Kidney glomerular epithelial cell (primary cell): ENCODE measurements around the gene GXYLT2.
"Not testable (repeated sequence)": the region's sequence is repeated elsewhere in the genome, so short reads cannot be mapped to it uniquely, and the experiment has no call there.

ENCODE experiments used
- DNase-seq: peaks from one replicate; lab custom pipeline; 2025; lab: John Stamatoyannopoulos, UW

Gene GXYLT2

DNA sequence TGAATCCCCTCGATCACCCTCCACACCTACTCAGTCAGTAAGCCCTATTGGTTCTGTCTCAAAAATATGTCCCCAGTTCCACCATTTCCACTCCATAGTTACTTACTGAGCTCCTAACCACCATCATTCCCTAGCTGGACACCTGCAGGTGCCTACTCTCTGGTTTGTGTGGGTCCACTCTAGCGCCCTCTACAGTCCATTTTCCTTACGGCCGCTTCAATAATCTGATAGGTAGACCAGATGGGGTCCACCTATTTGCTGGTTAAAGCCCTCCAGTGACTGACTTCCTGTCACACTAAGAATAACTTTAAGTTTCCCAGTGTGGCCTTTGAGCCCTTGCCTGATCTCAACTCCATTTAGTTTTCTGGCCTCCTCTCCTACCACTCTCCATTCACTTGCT lies 5.0 kb downstream of the GXYLT2 start:
- no peak for DNase-seq

DNA sequence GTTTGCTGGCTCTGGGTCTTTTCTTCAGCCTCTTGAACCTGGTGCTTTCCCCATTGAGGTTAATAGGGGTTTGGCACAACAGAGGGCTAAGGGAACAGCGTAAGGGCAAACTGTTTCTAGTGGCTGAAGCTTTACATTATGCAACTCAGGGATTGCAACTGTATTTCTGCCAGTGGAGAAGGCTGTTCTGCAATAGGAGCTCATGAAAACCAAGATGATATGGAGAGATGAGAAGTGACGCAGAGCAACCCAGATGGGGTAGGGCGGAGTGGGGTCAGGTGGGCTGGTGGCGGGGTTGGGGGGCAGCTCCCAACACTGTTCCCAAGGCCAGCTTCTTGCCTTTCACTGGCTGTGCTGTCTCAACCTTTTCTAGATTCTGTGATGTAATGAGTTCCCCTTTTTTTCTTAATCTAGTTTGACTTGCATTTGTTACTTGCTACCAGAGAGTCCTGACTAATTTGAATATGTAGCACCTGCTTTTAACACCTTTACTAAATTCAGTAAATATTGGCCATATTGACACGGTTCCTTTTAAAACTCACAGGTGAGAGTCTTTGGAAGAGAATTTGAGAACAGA lies 7.2 kb downstream of the GXYLT2 start:
- DNase-seq = no peak

DNA sequence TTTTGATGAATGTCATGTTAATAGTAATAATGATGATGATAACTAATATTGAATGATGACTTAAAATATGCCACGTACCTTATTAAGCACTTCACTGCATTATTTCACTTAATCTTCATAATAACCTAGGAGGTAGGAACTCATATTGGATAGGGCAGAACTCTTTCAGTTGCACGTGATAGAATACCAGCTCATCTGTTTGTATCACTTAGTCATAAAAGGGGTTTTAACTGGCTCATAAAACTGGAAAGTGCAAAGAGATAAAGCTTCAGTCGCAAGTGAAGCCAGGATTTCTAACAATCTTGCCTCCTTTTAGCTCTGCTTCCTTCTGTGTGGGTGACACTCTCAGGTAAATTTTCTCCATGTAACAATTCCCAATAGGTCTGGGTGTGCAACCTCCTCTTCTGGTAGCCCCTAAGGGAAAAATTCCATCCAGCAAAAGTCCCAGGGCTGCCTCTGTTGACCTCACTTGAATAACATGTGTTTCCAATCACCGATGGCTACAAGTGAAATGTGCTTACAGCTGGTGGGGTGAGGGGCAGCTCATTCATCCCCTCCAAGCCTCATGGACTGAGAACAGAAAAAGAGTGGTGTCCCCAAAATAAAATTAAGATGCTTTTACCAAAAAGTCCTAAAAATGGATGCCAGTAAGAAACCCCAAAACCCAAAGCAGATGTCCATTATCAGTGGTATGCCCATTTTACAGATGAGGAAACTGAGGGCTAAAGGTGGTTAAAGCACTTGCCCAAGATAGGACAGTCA lies 9.3 kb downstream of the GXYLT2 start:
- DNase-seq = no peak

DNA sequence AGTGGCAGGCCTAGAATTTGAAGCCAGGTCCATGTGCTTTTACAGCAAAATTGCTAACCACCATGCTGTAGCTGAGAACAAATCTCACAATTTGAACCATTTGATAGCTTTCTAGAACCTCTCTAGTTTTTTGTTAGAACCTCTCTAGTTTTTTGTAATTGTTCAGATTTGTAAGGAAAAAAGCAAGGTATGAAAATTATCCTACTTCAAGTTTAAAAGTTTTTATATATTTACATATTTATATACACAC lies 9.8 kb downstream of the GXYLT2 start:
- DNase-seq = no peak

DNA sequence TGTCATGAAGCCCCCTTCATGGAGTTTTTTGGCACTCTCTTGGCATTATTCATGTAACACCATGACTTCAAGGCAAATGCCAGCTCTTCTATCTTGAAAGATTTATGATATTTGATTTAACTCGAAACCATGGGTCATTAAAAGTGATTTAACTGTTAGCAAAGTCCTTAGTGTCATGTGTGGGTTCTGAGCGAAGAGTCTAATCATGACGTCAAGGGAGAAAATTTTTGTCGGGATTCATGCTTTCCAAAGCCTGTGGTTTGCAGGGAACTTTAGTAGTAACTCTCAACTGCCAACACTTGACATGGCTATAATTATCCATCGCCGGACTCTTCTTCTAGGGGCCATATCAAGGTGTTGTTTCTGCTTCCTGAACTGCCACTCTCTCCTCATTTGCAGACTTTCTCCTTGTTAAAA lies 11.5 kb downstream of the GXYLT2 start:
- no peak for DNase-seq

DNA sequence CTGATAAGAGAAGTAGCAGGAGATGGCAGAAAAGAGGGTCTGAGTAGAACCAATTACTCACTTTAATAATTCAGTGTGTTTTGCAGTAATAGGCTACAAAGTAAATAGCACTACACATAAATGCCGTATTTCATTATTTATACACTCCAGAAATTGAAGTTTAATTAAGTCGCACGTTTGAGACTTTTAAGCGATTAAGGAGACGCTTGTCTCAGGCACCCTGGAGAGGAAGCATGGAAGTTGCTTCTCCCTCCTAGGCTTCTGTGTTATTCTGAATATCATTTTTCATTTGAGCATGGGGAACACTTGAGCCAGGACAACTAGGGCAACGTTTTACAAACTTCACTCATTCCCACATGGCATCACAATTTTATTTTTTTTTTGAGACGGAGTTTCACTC lies 12.2 kb downstream of the GXYLT2 start:
- DNase-seq = no peak

DNA sequence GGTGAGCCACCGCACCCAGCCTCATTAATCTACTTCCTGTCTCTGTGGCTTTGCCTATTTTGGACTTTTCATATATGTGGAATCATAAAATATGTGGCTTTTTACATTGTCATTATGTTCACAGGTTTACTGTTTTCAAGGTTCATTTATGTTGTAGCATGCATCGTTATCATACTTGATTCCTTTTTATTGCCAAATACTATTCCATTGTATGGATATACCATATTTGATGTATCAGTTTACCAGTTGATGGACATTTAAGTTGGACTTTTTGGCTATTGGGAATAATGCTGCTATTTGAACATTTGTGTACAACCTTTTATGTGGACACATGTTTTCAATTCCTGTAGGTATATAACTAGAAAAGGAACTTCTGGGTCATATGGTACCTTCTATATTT lies 14.0 kb downstream of the GXYLT2 start:
- DNase-seq = no peak

DNA sequence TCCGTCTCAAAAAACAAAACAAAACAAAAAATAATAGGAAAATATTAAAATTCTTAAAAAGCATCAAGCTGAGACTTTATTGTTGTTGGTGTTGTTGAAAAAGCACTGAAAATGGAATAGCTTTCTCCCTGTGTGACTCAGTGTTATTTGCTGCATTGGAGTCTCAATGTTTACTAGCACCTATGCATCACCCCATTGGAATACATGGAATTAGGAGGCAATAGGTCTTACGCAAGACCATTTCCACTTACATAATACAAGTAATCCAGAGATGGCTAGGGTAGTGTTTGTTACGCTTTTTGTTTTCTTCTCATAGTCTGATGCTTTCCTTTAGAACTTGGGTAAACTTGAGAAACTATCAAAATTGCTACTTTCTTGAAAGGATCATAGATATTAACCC lies 15.2 kb downstream of the GXYLT2 start:
- peak; percentile 14 for DNase-seq

DNA sequence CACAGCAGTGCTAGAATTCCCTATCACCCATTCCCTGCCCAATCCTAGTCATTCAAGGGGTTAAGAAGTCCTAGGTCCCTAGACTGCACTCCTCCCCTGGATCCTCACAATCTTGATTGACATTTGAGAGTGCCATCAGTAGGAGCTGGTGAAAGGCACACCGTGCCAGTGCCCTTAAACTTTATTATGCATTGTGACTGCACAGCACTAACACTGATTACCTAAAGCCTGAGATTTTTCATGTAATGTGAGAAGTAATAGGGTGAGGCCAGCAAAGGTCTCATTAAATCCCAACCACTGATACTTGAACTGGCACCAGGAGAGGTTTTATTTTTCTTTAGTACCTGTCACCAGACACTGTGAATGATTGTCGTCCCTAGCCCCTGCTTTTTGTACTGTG lies 16.3 kb downstream of the GXYLT2 start:
- no peak for DNase-seq

DNA sequence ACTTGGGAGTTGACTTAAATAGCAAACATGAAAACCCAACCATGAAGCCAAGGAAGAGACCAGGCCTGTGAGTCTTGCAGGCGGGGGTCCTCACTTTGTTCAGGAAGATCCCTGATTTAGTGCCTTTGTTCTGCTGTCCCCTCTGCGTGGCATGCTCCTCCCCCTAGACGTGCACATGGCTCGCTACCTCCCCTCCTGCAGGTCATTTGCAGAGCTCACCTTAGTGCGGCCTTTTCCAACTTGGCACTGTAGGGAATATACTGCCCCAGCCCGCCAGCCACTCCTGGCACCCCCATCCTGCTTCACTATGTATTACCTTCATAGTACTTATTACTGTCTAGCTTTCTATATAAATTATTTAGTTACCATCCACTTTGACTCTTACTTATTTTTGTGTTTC lies 18.3 kb downstream of the GXYLT2 start:
- DNase-seq = no peak

DNA sequence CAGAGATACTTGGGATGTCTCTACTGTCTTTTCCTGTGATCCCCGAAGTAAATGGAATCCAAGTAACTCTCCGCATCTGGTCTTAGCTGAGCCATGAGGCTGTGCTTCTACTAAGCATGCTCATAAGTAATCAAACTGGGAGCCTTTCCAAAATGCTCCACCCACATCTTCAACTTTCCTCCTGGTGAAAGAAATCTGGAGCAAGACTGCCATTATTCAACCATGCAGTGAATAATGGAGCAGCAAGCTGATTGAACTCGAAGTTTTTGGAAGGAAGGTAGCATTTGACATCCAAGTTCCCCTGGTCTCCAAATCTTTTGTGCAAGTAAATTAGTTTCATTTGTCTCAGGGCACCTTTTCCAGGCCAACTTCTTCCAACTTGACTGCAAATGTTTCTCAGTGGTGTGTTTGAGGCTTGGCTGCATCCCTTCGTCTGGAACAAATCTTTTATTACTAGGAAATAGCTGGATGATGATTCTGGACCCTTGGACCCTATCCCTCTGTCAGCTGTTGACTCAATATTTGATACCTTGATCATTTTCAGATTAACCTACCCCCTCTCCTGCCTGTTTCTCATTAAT lies 19.4 kb downstream of the GXYLT2 start:
- peak; percentile 39 for DNase-seq

DNA sequence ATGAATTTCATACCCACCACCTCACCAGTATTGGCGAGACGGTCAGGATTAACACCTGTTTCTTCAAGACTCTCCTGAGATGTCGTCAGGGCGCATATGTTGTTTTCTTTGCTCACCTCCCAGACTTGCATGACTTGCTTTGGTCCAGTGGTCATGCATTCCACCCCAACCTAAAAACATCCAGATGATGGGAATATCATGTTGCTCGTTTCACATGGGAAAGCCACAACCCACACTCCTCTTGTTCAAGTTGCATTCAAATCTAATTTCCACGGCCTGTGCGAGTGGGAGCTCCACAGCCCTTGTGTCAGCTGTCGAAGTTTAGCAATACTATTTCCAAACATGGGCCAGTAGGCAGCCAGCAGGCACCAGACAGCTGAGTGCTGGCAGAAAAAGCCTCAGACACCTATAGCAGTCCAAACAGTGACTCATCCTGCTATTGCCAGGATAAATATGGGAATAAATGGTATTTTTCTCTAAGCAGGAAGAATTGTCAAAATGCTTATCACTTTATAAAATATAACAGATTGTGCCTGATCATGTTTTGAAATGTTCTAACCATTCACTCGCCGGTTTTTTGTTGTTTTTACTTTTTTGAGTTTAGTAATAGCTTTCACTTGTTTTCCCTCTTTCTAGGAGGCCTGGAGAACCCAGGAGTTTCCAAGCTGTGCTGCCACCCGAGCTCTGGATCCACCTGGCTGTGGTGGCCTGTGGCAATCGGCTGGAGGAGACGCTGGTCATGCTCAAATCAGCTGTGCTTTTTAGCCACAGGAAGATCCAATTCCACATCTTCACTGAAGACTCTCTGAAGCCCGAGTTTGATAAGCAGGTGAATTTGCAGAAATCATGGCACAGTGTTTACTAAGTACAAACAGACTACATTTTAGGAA lies 20.1 kb downstream of the GXYLT2 start:
- DNase-seq = peak; percentile 88

DNA sequence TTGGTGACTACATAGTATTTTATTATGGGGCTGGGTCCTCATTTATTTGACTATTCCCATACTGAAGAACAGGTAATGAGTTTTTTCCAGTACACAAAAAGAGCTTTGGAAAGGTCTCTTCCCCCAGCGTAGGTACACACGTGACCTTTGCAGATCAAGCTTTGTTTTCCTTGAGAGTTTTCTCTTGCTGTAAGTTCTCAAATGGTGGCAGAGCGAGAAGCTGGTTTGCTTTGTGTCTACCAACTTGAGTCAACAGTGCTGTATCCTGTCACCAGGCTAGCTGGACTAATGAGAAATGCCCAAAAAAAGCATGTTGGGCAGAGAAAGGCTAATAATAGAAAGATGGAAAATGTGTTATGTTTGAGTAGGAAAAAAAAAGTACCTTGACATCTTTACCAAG lies 21.7 kb downstream of the GXYLT2 start:
- no peak for DNase-seq

DNA sequence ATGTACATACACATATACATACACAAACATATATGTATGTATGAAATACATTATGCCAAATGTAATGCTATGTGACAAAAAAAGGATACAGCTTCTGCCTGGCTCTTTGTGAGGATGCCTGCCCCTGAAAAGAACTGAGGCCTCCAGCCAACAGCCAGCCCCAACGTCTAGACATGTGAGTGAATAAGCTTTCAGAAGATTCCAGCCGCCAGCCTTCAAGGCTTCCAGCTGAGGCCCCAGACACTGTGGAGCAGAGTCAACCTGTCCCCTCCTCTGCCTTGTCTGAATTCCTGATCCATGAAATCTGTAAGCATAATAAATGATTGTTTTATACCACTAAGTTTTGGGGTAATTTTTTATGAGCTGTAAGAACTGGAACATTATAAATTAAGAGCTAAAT lies 24.7 kb downstream of the GXYLT2 start:
- no peak for DNase-seq

DNA sequence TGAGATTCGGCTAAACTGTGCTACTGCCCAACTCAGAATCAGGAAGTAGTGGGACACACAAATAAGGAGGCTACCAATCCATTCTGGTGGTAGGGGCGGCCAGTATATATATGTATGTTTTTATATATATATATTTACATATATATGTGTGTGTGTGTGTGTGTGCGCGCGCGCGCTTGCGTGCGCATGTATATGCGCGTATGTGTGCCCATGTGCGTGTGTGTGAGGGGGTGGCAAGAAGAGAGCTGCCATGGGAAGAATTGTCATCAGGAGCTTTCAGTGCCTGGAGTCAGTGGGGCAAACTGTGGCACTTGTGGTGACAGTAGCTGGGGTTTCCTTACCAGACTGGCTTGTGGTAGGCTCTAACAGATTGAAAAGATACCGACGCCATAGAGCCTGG lies 26.5 kb downstream of the GXYLT2 start:
- no peak for DNase-seq

DNA sequence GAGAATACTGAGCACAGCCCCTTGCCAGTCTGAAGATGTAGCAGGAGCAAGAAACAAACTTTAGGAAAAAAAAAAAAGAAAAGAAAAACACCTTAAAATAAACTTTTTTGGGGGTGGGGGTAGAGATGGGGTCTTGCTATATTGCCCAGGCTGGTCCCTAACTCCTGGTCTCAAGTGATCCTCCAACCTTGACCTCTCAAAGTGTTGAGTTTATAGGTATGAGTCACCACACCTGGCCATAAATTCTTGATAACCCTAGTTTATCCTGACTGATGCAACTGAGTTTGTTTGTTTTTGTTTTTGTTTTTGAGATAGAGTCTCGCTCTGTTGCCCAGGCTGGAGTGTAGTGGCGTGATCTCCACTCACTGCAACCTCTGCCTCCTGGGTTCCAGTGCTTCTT lies 28.4 kb downstream of the GXYLT2 start:
- DNase-seq = no peak

DNA sequence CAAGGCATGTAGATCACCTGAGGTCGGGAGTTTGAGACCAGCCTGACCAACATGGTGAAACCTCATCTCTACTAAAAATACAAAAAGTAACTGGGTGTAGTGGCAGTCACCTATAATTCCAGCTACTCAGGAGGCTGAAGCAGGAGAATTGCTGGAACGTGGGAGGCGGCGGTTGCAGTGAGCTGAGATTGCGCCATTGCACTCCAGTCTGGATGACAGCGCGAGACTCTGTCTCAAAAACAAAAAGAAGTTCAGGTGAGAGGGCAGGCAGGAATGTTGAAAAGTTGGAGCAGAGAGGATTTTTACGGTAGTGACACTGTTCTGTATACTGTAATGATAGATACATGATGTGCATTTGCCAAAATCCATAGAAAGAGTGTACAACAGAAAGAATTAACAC lies 31.7 kb downstream of the GXYLT2 start:
- no peak for DNase-seq

DNA sequence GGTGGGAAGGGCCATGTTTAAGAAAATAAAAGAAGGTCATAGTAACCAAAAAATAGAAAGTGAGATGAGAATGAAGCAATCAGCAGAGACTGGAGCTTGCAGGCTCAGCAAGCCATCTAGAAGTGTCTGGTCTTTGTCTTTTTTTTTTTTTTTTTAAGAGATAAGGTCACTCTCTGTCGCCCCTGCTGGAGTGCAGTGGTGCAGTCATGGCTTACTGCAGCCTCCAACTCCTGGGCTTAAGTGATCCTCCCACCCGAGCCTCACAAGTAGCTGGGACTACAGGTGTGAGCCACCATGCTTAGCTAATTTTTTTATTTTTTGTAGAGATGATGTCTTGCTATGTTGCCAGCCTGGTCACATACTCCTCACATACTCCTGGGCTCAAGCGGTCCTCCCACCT lies 36.2 kb downstream of the GXYLT2 start:
- no peak for DNase-seq

DNA sequence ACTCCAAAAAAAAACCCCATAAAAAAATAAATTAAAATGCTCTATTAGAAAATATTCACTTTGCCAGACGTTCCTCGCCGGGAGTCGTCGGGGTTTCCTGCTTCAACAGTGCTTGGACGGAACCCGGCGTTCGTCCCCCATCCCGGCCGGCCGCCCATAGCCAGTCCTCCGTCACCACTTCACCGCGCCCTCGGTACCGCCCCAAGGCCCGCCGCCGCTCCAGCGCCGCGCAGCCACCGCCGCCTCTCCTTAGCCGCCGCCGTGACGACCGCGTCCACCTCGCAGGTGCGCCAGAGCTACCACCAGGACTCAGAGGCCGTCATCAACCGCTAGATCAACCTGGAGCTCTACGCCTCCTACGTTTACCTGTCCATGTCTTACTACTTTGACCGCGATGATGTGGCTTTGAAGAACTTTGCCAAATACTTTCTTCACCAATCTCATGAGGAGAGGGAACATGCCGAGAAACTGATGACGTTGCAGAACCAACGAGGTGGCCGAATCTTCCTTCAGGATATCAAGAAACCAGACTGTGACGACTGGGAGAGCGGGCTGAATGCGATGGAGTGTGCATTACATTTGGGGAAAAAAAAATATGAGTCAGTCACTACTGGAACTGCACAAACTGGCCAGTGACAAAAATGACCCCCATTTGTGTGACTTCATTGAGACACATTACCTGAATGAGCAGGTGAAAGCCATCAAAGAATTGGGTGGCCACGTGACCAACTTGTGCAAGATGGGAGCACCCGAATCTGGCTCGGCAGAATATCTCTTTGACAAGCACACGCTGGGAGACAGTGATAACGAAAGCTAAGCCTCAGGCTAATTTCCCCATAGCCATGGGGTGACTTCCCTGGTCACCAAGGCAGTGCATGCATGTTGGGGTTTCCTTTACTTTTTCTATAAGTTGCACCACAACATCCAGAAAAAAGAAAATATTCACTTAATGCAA lies 41.2 kb downstream of the GXYLT2 start:
- DNase-seq = not testable (repeated sequence)

DNA sequence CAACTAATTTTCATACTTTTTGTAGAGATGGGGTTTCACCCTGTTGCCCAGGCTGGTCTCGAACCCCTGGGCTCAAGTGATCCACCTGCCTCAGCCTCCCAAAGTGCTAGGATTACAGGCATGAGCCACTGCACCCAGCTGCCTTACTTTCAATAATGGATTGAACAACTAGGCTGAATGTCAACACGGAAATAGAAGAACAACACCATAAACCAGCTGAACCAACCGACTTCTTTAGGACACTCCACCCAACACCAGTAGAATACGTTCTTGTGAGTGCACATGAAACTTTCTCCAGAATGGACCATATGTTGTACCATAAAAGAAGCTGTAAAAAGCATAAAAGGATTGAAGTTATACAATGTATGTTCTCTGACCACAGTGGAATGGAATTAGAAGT lies 42.9 kb downstream of the GXYLT2 start:
- no peak for DNase-seq

DNA sequence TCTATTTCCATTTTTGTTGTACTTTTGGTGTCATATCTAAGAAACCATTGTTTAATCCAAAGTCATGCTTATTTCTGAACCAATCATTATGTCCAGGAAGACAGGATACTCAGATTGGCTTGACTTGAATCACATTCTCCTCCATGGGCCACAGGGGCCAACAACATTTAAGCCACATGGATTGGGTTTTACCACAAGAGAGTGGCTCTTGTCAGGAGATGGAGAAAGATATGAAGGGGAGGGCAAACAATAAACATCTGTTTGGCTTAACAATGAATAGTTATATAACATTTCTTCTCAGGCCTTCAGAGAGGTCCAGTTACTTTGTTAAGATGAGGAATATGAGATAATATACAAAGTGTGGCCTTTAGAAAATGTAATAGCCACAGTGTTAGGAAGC lies 44.6 kb downstream of the GXYLT2 start:
- no peak for DNase-seq
